B cell (primary cell): Measurements from ENCODE around the gene MPP4. TPM values are rescaled to one million over a fixed set of nuclear protein-coding genes. Genes with fewer than 3 reads are reported as not detected.

Source experiments
- ATAC-seq: fragments of 200-7000 bp; cut with Tn5 transposase; one replicate; pipeline ENCODE4 v1.10.0; 2021; ENCODE audit warnings: low read depth, mild to moderate bottlenecking, moderate number of reproducible peaks, moderate library complexity
- CTCF ChIA-PET: fragments of 350-600 bp; sonication (Branson Sonifier 250); formaldehyde crosslinking; loops from one replicate; lab custom pipeline; 2021; ENCODE audit warnings: antibody characterized with exemption, inconsistent platforms; lab: Charles Lee
- POLR2A ChIA-PET: fragments of 350-600 bp; sonication (Branson Sonifier 250); formaldehyde crosslinking; loops from one replicate; lab custom pipeline; 2021; ENCODE audit warnings: antibody characterized with exemption; lab: Charles Lee
- DNase-seq: peaks from one replicate; pipeline ENCODE4 v3.0.0; 2013
- H2AFZ ChIP-seq: 2 replicates; pipeline ENCODE4 v1.6.1; 2012; ENCODE audit warnings: mild to moderate bottlenecking, low read depth, low read length; ENCODE audit not compliant: insufficient read depth, poor library complexity, severe bottlenecking
- H3K27ac ChIP-seq, 2 donors: 1 replicate in 1 of 2; 2 replicates in 1 of 2; pipeline ENCODE4 v1.5.1; 2012 to 2013; ENCODE audit warnings: low read length in 2 of 2, mild to moderate bottlenecking in 2 of 2, moderate library complexity in 1 of 2
- H3K27me3 ChIP-seq, 4 experiments: fragments of 200-600 bp in 1 of 4; sonication (generic) in 1 of 4; replicated peaks in 1 of 4; 1 replicate in 2 of 4; 2 replicates in 2 of 4; pipeline versions ENCODE4 v1.6.1 to v1.7.0; 2013 to 2016; ENCODE audit warnings: low read length in 3 of 4, mild to moderate bottlenecking in 2 of 4, mixed read lengths in 1 of 4, moderate library complexity in 1 of 4; ENCODE audit not compliant: insufficient read depth in 4 of 4, control insufficient read depth in 3 of 4; ENCODE audit errors: control extremely low read depth in 1 of 4
- H3K36me3 ChIP-seq, 2 experiments: replicated peaks in 1 of 2; 1 replicate in 1 of 2; 2 replicates in 1 of 2; pipeline versions ENCODE4 v1.6.1 to v1.7.1; 2013; ENCODE audit warnings: low read length in 1 of 2; ENCODE audit not compliant: insufficient read depth in 2 of 2, control insufficient read depth in 1 of 2; ENCODE audit errors: control extremely low read depth in 1 of 2, extremely low read depth in 1 of 2
- H3K4me1 ChIP-seq, 2 donors: fragments of 200-600 bp in 1 of 2; sonication (generic) in 1 of 2; 1 replicate in 1 of 2; 2 replicates in 1 of 2; pipeline versions ENCODE4 v1.5.1 to v1.6.1; 2013 to 2017; ENCODE audit warnings: low read length in 2 of 2; ENCODE audit not compliant: control insufficient read depth in 2 of 2, insufficient read depth in 2 of 2
- H3K4me2 ChIP-seq: replicated peaks from 2 replicates; pipeline ENCODE3; 2012; ENCODE audit warnings: mild to moderate bottlenecking, low read depth, low read length; ENCODE audit not compliant: poor library complexity, severe bottlenecking
- H3K4me3 ChIP-seq, 5 experiments: fragments of 200-600 bp in 1 of 5; sonication (generic) in 1 of 5; 1 replicate in 3 of 5; 2 replicates in 2 of 5; pipeline versions ENCODE4 v1.5.1 to v1.7.0; 2011 to 2016; ENCODE audit warnings: low read length in 4 of 5, mild to moderate bottlenecking in 4 of 5, low read depth in 2 of 5, control low read depth in 1 of 5, moderate library complexity in 1 of 5; ENCODE audit not compliant: insufficient read depth in 1 of 5; ENCODE audit errors: control extremely low read depth in 1 of 5, extremely low read depth in 1 of 5
- H3K79me2 ChIP-seq: fragments of 200-600 bp; sonication (generic); one replicate; pipeline ENCODE4 v1.6.0; 2016; ENCODE audit warnings: low read length; ENCODE audit not compliant: control insufficient read depth, insufficient read depth
- H3K9ac ChIP-seq: fragments of 200-600 bp; sonication (generic); 2 replicates; pipeline ENCODE4 v1.6.1; 2017; ENCODE audit warnings: mild to moderate bottlenecking, low read length, moderate library complexity
- H3K9me3 ChIP-seq, 3 donors: one replicate each; pipeline versions ENCODE4 v1.6.1 to v1.7.1; 2013; ENCODE audit warnings: low read length in 2 of 3; ENCODE audit not compliant: control insufficient read depth in 2 of 3, insufficient read depth in 1 of 3; ENCODE audit errors: control extremely low read depth in 1 of 3
- H4K20me1 ChIP-seq: 2 replicates; pipeline ENCODE4 v1.6.0; 2012; ENCODE audit warnings: mild to moderate bottlenecking, low read length; ENCODE audit not compliant: insufficient read depth, control insufficient read depth, poor library complexity, severe bottlenecking
- H3K27ac Mint-ChIP-seq: one replicate; pipeline ENCODE4 v1.8.0; 2021; ENCODE audit warnings: mixed read lengths
- H3K27me3 Mint-ChIP-seq: one replicate; pipeline ENCODE4 v1.8.0; 2021; ENCODE audit warnings: mixed read lengths
- H3K4me1 Mint-ChIP-seq: one replicate; pipeline ENCODE4 v1.8.0; 2021; ENCODE audit warnings: mixed read lengths
- H3K4me3 Mint-ChIP-seq: one replicate; pipeline ENCODE4 v1.8.0; 2021; ENCODE audit warnings: mixed read lengths
- H3K9me3 Mint-ChIP-seq: one replicate; pipeline ENCODE4 v1.8.0; 2022; ENCODE audit warnings: mixed read lengths; ENCODE audit not compliant: insufficient read depth
- CTCF ChIP-seq: fragments of 200-600 bp; IDR thresholded peaks from one replicate; pipeline ENCODE4 v1.8.0; 2022; ENCODE audit warnings: antibody characterized with exemption, mild to moderate bottlenecking
- EZH2 ChIP-seq: IDR thresholded peaks from 2 replicates; pipeline ENCODE4 v1.6.1; 2012; ENCODE audit warnings: borderline replicate concordance, low read depth, mild to moderate bottlenecking, moderate library complexity, low read length; ENCODE audit not compliant: insufficient read depth, poor library complexity, severe bottlenecking
- WGBS: methylation state at CpG from one replicate; pipeline ENCODE4 v1.1.5; 2013; ENCODE audit warnings: missing lambda C conversion rate; ENCODE audit not compliant: insufficient coverage; 5-methylcytosine and 5-hydroxymethylcytosine counted together
- intact Hi-C: fragments of 100-400 bp; cut with micrococcal nuclease; formaldehyde crosslinking; loops from one replicate; pipeline ENCODE4 v1.10.0; 2022
- polyA plus RNA-seq: library from polyadenylated mRNA; depleted of rRNA; stranded (reverse); fragments of >200 nt; gene quantifications from 2 replicates; pipeline ENCODE4 v1.2.3, GENCODE V29; 2012
- total RNA-seq, 2 donors: library from RNA; stranded (reverse); fragments of 120-200 nt in 1 of 2; gene quantifications; 1 replicate in 1 of 2; 2 replicates in 1 of 2; pipeline versions ENCODE4 v1.2.3 to v1.2.4, GENCODE V29; 2013 to 2022

Gene MPP4
- total and polyA plus RNA-seq, 2 donors (not counting 1 experiment from before 2014, with no cell fraction given) = not detected

DNA sequence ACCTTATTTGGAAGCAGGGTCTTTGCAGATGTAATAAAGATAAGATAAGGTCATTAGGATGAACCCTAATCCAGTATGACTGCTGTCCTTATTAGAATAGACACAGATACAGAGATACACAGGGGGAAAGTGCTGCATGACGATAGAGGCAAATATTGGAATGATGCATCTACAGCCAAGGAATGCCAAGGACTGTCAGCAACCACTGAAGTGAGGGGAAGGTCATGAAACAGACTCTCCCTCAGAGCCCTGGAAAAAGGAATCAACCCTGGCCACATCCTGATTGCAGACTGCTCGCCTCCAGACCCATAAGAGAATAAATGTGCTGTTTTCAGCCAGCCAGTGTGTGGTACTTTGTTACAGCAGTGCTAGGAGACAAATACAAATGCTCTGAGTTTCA lies 69.9 kb downstream of the MPP4 start:
- Histone ChIP-seq H3K4me1 (no peaks in the 10 kb centered on the region), H3K27me3 (no peaks in the 10 kb centered on the region), H3K36me3 (no peaks in the 10 kb centered on the region), H4K20me1 (no peaks in the 10 kb centered on the region), H2AFZ (no peak overlapping the region), H3K27ac (no peak overlapping the region), H3K79me2 (no peaks in the 10 kb centered on the region), H3K4me2 (no peak overlapping the region), H3K4me3 (no peak overlapping the region), H3K9me3 (no peaks in the 10 kb centered on the region), H3K9ac (no peak overlapping the region)
- TF ChIP-seq EZH2 = no peak
- TF ChIP-seq CTCF = no peak
- ATAC-seq (no peak), DNase-seq (no peak)
- Mint-ChIP-seq H3K27me3 (no peaks in the 10 kb centered on the region), H3K4me3 (no peak overlapping the region), H3K27ac (no peak overlapping the region), H3K9me3 (no peaks in the 10 kb centered on the region), H3K4me1 (no peaks in the 10 kb centered on the region)
- CTCF ChIA-PET = no interaction called here
- WGBS = 67% methylated on average over 1 of the region's 2 CpGs
- POLR2A ChIA-PET = no interaction called here
- intact Hi-C loops = no loop called here

- no peak for DNase-seq
- ChIA-PET POLR2A (no interaction called here), CTCF (no interaction called here)
- Mint-ChIP-seq H3K27me3 (no peaks in the 10 kb centered on the region), H3K9me3 (no peaks in the 10 kb centered on the region), H3K4me3 (no peak overlapping the region), H3K4me1 (no peaks in the 10 kb centered on the region), H3K27ac (no peak overlapping the region)
- H3K79me2 ChIP-seq = no peaks in the 10 kb centered on the region
- H3K27ac ChIP-seq = no peak overlapping the region
- 96% methylated on average over 4 of the region's 5 CpGs for WGBS
- intact Hi-C loops = no loop called here
- H3K27me3 ChIP-seq = no peaks in the 10 kb centered on the region
- ATAC-seq = no peak
- no peak overlapping the region for H3K4me2 ChIP-seq
- no peaks in the 10 kb centered on the region for H3K36me3 ChIP-seq
- H3K9ac ChIP-seq = no peak overlapping the region
- no peak overlapping the region for H2AFZ ChIP-seq
- no peak overlapping the region for H3K4me3 ChIP-seq
- H4K20me1 ChIP-seq = no peaks in the 10 kb centered on the region
- no peaks in the 10 kb centered on the region for H3K9me3 ChIP-seq
- no peaks in the 10 kb centered on the region for H3K4me1 ChIP-seq
- TF ChIP-seq EZH2 = no peak
- TF ChIP-seq CTCF = no peak
Observed at GRCh38 chr2:201622306-201622970, 76.0 kb downstream of the MPP4 start.
